NCI-H2107 (cell line): ENCODE measurements around the gene SNAPC4.
"Not testable (repeated sequence)": the region's sequence is repeated elsewhere in the genome, so short reads cannot be mapped to it uniquely, and the experiment has no call there.

Experiments
- DNase-seq: peaks from one replicate; lab custom pipeline; 2025; lab: John Stamatoyannopoulos, UW

Gene SNAPC4

DNA sequence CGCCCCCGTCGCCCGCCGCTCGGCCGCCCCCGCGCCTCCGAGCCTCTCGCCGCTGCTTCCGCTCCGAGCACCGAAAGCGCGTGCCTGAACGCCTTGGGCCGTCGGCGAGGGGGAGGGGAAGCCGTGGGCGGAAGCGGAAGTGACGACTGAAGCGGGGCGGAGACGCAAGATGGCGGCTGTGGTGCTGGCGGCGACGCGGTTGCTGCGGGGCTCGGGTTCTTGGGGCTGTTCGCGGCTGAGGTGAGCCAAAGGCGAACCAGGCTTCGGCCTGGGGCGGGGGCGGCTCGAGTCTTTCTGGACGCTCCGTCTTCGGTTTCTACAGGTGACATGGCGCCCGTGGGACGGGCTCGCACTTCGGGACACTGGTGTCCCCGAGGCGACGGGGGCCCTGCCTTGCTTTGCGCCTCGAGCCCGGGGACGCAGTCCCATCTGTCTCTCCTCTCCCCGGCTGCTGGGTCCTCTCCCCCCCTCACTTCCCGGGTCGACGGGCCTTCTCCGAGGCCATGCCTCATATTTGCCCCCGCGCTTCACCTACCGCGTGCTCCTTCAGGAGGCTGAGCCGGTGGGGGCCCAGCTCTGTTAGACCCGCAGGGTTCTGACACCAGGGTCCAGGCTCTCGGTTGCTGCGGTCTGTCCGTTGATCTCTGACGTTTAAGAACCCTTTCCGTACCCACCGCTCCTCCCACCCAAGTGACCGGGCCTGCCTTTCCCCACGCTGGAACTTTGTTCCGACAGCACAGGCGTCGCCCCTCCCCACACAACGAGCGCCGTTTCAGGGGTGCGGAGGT lies 10.7 kb upstream of the SNAPC4 start, which contains the start of the genes ENTR1 and PMPCA:
Gene ENTR1 (minus strand): TSS at position 115 of the 788 bp plus-strand sequence. CDS start 217 bp downstream, outside the sequence.
Gene PMPCA (plus strand): TSS at position 159 of the 788 bp plus-strand sequence. CDS start 11 bp downstream, at position 170.
- DNase-seq: peak; percentile 92

DNA sequence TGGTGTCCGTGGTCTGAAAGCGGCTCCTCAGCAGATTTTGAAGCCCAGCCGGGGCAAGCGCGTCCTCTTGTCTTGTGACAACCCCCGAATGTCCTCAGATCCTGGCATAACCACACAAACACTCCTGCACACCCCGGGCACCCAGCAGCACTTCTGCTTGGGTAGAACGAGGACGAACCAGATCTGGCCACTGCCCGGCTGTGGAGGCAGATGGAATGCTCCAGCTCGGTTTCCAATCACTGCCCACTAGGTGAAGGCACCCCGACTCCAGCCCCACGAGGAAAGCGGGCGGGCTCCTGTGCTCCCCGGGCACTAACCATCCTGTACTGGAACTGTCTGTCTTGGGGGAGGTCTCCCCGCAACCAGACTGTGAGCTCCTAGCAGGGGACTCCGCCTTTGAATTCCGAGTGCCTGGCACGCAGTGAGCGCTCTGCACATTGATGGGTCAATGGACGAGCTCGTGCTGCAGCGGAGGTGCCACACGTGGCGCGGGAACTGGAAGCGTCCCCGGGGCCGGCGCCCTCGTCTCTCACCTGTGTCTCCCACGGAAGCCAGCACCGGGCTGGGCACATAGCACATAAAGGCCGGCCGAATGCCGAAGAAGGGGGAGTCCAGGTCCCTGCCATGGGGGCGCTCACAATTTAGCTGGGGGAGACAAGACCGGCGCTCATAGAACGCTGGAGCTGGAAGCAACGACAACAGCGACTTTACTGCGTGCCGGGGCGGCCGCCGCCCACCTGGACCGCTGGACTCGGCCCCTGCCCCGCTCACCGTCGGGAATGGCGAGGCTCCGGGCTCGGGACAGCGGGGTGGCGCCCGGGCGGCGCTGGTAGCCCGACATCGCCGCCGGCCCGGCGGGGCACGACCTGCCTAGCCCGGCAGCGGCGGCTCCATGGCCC lies 9.8 kb upstream of the SNAPC4 start:
- no peak for DNase-seq

DNA sequence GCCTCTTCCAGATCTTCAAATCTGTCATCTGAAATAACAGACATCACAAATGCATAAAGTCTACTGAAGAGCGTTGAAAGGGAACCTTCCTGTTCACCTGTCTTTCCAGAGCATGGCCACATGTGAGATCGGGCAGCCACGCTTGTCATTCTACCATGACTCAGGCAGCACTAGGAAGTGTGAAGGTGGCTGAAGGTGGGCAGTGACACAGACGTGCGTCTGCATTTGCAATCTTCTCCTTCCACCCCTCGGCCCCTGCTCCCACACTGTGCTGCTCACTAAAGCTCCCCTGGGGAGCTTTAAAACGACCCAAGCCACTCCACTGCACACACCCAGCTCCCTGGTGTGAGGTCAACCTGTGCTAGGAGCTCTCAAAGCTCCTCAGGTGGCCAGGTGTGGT lies 7.9 kb upstream of the SNAPC4 start:
- DNase-seq: no peak

DNA sequence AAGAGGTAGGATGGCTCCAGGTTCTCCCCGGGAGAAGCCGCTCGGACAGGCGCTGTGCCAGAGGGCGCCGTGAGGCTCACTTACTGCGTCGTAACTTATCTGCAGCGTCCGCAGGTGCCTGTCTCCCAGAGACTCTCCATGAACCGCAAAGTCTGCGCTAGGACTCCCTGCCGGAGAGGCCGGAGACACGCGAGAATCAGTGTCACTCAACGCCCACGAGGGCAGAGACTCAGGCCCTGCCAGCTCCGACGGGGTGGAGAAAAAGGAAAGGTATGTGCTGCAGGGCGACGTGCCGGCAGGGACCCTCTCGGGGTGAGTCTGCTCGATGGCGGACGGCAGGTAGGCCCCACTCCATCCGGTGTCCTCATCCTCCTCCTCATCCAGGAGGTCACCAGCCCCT lies 7.1 kb upstream of the SNAPC4 start:
- DNase-seq: not testable (repeated sequence)

DNA sequence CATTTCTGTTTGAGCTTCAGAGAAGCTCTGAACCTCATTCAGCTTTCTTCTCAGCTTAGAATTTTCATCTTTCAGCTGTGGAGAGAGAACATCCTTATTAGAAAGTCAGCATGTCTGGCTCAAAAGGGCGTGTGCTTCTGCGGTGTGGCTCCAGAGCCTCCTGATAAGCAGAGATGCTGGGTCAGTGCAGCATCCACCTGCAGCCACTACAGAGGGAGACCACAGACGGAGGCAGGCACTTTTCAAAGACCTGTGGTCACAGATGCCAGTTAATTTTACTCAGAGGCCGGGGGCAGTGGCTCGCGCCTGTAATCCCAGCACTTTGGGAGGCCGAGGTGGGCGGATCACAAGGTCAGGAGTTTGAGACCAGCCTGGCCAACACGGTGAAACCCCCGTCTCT lies 5.9 kb upstream of the SNAPC4 start:
- DNase-seq: not testable (repeated sequence)

DNA sequence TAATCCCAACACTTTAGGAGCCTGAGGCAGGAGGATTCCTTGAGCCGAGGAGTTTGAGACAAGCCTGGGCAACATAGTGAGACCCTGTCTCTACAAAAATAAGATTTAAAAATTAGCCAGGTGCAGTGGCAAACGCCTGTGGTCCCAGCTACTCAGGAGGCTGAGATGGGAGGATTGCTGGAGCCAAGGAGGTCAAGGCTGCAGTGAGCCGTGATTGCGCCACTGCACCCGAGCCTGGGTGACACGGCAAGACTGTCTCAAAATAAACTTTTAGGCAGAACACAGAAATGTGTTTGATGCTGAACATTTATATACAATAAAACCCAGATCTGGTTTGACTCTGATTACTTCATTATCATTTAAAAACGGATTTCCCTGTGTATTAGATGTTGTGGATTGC lies 5.5 kb upstream of the SNAPC4 start:
- DNase-seq: no peak

DNA sequence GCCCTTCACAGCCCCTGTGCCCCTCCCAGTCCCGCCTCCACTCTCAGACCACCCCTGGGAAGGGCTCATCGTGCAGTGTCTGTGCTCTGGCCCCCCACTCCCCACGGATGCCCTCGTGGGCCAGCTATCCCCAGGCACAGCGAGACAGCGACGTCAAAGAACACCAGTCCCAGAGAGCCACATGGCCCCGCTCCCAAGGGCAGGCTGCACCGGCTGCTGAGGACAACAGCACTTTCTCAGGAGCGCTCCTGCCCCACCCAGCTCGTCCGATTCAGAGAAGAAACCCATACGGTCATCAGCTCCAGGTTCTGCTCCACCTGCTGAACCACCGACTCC lies 4.8 kb upstream of the SNAPC4 start:
- DNase-seq: no peak

DNA sequence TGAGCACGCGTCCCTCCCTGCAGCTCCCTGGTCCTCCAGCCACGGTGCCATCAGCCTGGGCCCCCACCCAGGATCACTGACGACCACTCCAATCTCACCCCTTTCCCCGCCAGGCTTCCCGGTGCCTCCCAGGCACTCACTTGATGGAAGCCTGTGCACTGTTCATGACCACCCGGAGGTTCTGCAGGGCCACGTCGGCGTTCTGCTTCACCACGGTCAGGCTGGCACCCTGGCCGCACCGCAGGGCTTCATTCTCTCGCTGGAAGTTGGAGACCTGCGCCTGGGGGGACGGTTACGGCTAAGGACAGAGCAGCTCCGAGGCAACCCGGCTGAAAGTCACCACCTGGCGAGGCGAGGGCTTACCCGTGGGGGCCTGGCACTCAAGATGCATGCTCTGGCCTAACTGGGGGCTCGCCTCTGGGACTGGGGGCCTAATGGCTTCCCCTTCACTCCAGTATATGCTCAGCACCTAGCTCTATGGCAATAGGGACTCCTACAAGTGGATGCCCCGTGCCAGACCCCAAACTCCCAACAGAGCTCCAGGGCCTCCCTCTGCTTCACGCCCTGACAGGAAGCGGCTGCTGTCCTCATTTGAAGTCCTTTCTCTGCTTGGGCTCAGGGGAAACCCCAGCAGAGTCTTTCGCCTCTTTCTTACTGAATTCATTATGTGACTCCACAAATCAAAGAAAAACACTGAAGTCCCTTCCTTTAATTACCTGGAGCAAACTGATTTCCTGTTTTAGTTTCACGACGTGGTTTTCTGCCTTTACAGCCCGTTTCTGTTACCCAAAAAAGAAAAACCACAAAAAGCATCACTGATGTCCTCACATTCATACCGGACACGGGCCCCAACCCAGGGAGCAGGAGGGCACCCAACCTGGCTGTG lies 4.2 kb upstream of the SNAPC4 start:
- DNase-seq: no peak

DNA sequence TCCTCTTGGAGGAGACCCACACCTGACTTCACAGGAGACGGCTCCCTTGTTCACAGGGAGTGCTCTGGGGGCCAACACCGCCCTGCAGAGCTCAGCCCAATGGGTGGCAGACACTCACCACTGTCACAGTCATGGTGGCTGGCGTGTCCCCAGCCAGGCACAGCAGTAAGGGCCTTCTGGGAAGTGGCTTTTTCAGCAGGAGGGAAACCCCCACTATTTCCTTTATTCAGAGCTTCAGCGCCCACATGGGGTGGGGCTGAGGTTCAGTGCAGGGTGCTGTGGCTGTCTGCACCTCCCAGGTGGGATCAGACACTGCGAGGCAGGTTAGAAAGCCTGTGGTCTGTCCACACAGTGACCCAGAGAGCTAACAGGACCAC lies 3.6 kb upstream of the SNAPC4 start:
- DNase-seq: no peak

DNA sequence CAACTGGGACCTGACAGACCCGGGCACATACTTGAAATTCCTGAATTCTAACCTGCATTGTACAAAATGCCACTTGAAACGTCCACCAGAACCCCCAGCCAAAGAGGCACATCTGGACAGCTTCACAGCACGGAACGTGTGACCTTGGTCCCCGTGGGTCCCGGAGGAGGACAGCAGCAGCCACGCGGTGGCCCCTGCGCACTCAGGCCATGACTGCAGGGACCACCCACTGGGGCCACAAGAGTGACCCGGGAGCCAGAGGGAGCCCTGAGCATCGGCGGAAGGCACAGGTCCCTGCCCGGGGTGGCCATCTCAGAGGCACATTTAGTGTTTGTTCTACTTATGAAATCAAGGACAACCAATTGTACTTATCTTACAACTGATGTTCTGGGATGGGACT lies 2.1 kb upstream of the SNAPC4 start:
- no peak for DNase-seq

DNA sequence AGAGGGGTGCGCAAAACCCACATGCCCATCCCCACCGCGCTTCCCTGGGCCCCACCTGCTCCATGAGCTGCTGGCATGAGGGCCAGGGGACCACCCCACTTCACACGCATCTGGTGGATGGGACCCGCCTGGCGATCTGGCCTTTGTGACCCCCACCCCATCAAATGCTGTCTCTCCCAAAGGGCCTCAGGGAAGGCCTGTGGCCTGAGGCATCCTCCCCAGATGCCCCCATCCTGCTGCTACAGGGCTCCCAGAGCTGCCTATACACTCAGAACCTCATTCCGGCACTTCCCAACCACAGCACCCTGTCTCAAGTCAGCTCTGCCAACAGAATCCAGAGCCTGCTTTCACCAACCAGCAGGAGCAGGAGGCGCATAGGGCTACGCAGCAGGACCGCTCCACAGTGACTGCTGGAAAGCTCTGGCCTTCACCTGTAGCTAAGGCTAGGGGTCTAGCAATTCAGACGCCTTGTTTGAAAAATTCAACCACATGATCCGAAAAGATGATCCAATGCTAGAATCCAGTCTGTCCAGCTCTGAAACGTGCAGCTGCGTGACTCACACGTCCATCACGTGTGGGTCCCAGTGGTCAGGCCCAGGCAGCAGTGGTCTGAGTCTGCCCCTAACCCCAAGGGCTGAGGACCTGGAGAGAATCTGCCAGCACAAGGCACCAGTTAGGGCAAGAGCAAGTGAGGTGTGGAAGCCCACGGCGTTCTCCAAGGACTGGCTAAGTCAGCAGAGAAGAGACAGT lies 1.4 kb upstream of the SNAPC4 start:
- no peak for DNase-seq

DNA sequence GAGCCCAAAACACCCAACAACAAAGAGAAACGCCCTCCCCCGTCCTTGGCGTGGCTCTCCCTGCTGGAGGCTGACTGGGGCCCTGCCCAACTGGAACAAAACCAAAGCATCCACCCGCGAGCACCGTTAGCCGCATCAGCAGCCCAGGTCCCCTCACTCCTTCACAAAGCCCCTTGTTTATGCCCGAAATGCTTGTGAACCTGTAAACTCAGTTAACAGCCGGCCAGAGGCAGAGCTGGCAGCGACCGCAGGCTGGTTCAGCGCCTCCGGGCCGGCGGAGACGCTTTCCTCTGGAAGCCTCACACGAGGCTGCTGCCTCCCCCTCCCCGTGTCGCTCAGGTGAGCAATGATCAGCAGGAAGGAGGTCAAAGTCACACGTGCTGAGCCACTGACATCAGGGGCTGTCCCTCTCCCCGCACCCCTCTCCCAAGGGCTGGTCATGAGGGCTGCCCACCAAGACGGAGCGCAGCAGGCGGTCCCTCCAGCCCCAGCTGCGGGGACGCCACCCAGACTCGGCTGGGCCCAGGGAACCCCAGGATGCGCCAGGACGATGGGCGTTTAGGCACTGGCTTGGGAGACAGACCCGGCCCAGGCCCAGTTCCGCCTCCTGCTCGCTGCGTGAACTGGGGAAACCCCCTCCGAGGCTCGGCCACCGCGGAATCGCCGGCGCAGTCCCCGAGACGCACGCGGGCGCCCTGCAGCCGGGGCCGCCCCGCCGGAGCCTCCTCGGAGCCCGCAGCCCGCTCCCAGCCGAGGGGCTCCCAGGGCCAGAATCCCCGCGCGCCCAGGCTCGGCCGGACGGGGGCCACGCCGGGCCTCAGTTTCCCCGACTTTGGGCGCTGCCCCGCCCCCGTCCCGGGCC lies 563 bp downstream of the SNAPC4 start:
- DNase-seq: no peak

DNA sequence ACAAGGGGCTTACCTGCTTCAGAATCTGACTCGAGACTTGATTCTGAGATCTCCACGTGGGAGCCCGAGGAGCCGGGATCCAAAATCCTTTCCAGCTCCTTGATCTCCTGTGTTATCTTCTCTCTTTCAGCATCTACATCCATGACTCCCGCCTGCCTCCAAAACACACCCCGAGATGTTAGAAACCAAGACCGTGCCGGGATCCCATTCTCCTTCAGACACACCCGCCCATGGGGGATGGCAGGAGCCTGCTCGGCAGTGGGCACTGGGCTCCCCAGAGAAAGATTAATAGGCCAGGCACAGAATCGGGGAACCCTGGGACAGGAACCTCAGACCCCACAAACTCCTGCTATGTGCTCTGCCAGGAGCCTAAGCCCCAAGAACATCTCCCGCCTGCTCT lies 1.7 kb downstream of the SNAPC4 start:
- no peak for DNase-seq

DNA sequence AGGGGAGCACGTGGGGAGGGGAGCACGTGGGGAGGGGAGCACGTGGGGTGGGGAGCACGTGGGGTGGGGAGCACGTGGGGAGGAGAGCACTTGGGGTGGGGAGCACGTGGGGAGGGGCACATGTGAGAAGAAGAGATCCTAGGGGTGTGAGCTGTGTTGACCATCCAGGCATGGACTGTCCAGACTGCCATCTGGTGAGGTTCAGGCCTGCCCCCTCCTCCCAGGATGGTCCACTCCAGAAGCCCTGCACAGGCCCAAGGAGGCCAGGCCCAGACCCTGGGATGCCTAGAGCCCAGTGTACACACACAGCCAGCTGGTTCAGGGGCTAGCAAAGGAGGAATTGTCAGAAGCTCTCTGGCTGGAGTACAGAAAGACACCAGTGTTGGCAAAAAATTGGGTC lies 2.3 kb downstream of the SNAPC4 start:
- no peak for DNase-seq

DNA sequence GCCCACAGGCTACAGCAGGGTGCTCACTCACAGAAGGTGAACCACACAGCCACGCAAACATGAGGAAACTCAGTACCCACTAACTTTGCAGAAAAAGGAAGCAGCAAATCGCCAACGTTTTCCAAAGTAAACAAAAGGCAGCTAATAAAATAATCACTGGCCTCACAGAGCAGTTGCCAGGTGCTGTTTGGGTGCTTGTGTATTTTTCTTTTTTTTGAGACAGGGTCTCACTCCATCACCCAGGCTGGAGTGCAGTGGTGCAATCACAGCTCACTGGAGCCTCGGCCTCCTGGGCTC lies 3.8 kb downstream of the SNAPC4 start:
- no peak for DNase-seq

DNA sequence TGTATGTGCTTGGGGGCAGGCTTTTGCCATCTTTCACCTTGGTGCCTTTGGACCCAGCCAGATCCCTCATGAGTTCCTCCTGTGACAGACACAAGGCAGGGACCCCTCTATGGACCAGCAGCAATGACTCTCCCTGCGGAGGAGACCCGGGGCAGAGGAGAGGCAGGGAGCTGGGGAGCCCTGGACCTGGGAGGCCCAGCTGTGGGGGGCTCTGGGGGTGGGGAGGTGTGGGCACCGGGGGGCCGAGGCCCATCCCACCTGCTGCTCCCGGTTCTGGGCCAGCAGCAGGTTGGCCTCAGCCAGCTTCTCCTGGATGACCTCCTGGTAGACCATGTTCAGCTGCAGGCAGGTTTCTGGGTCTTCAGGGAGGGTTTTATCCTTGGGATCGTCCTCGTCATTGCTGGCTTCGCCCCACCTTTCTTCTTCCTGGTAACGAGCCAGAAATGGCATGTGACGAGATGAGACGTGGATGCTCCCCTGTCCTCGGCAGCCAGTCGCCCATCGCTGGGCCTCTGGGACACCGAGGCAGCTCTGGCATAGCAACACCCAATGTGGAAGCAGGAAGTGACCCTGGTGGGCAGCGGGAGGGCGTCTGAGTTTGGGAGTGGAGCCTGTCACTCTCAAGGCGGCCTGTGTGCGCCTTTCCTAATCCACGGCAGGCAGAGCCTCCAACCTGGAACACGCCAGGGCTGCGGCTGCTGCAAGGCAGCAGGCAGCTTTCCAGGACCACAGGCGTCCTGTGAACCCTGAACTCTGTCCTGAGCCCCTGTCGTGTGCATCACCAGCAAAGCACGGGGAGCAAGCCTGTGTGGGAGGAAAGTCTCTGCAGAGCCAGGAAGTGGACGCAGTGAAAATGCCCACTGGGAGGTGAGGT lies 4.4 kb downstream of the SNAPC4 start:
- DNase-seq: no peak

DNA sequence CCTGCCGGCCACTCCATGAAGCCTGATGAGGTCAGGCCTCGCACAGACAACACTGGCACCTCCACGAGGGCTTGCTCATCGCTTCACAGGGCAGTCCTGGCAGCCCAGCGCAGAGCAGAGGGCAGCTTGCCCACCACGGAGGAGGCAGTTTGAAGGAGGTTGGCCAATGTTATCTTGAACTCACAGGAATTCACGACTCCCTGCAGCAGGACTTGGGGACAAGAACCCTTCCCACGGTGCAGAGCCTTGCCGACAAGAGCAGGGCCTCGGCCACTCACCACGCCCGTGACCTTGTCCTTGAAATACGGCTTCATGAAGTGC lies 5.0 kb downstream of the SNAPC4 start:
- DNase-seq: no peak

DNA sequence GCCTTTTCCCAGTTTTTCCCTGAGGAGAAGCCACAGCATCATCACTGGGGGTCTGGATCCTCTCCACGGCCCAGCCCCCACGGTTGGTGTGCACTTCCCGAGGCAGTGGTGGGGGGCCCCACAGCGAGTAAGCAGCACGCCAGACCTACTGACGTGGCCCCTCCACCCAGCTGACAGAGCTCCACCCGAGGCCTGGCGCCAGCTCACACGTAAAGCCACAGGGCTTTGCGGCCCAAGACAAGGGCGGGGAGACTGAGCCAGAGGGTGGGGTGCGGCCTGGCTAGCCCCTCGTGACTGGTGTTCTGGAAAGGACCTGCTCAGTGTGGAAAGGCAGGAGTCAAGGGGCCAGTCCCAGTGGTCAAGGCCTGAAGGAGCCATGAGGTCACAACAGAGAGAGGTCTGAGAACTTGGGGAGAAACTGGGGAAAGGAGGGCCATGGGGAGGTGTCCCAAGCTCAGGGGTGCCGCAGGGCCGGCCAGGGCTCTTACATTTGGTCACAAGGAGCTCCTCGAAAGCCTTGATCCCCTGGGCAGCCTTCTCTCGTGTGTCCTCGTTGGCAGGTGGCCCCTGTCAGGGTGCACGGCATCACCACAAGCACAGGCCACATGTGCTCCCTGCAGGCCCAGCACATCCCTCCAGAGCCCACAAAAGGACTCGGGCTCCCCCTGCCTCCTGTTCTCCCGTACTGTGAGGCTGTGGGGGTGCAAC lies 5.5 kb downstream of the SNAPC4 start:
- no peak for DNase-seq

DNA sequence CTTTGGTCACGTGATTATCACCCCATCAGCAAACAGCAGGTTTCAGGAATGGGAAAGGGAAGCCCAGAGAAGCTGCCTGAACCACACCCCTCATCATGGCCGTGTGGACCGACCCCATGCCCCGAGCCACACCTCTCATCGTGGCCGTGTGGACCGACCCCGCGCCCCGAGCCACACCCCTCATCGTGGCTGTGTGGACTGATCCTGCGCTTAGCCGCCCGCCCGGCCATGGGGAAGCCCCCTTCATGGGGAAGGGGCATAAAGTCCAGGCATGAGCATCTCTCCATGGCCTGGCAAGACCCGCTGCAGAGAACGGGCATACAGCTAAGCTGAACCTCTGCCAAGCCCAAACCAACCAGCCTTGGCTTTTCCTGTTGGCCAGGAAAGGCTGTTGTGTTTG lies 6.4 kb downstream of the SNAPC4 start:
- DNase-seq: no peak
